Sigmoid colon (tissue), 7 donors: ENCODE results near the gene NPAS4. TPM values are rescaled to one million over a fixed set of nuclear protein-coding genes. Genes with fewer than 3 reads are reported as not detected.

Experiments
- DNase-seq: peaks from one replicate; pipeline ENCODE4 v3.0.0-alpha.2; 2019
- H3K27ac ChIP-seq, 4 donors: fragments of 200-600 bp; sonication (generic); one replicate each; pipeline ENCODE4 v1.5.1; 2016 to 2019; ENCODE audit warnings: mild to moderate bottlenecking in 1 of 4
- H3K27me3 ChIP-seq, 3 donors: fragments of 200-600 bp; sonication (generic); one replicate each; pipeline ENCODE4 v1.5.1; 2019; ENCODE audit warnings: mild to moderate bottlenecking in 1 of 3
- H3K36me3 ChIP-seq, 4 donors: fragments of 200-600 bp; sonication (generic); one replicate each; pipeline ENCODE4 v1.5.1; 2016 to 2019
- H3K4me1 ChIP-seq, 4 donors: fragments of 200-600 bp; sonication (generic); one replicate each; pipeline ENCODE4 v1.5.1; 2017 to 2019
- H3K4me3 ChIP-seq, 4 donors: fragments of 200-600 bp; sonication (generic); one replicate each; pipeline ENCODE4 v1.5.1; 2017 to 2019; ENCODE audit warnings: mild to moderate bottlenecking in 2 of 4, moderate library complexity in 1 of 4
- H3K9me3 ChIP-seq, 4 donors: fragments of 200-600 bp in 3 of 4; sonication (generic) in 3 of 4; one replicate each; pipeline versions ENCODE4 v1.5.1 to v1.6.1; 2013 to 2019
- EP300 ChIP-seq, 4 donors: sonication (generic); formaldehyde crosslinking; IDR thresholded peaks; one replicate each; pipeline ENCODE4 v1.6.1; 2017; ENCODE audit warnings: antibody characterized with exemption in 4 of 4
- POLR2A ChIP-seq, 2 donors: fragments of 450-650 bp; IDR thresholded peaks; one replicate each; pipeline ENCODE4 v1.6.1; 2016; ENCODE audit warnings: antibody characterized with exemption in 2 of 2, mild to moderate bottlenecking in 2 of 2, moderate library complexity in 2 of 2
- POLR2AphosphoS5 ChIP-seq, 4 donors: sonication (generic); formaldehyde crosslinking; IDR thresholded peaks; one replicate each; pipeline ENCODE4 v1.6.1; 2017; ENCODE audit warnings: antibody characterized with exemption in 4 of 4
- WGBS, 2 donors: extraction: QIAGEN DNeasy Blood & Tissue Kit; methylation state at CpG; one replicate each; pipeline ENCODE4 v1.1.7; 2013; 5-methylcytosine and 5-hydroxymethylcytosine counted together
- intact Hi-C: fragments of 100-400 bp; cut with DNase I; formaldehyde crosslinking; loops from one replicate; pipeline ENCODE4 v1.15.1; 2023
- polyA plus RNA-seq, 3 donors: library from polyadenylated mRNA; stranded (reverse); fragments of 200-250 nt; gene quantifications; one replicate each; pipeline ENCODE4 v1.2.3, GENCODE V29; 2013
- total RNA-seq, 4 donors: library from RNA; depleted of rRNA; stranded (reverse); fragments of >200 nt; gene quantifications; one replicate each; pipeline ENCODE4 v1.1.0, GENCODE V29; 2016
- TF ChIP-seq, protein P1 (sequence below), 4 experiments: fragments of 450-650 bp in 3 of 4; fragments of 200-600 bp in 1 of 4; IDR thresholded peaks; one replicate each; pipeline ENCODE4 v1.5.1; 2016 to 2019; ENCODE audit warnings: antibody characterized with exemption in 4 of 4, mild to moderate bottlenecking in 3 of 4, moderate library complexity in 2 of 4
- donor health status: healthy with polysubstance abuse.
- donor health status: Bipolar disorder and iron deficiency.
- donor health status: healthy.

Gene NPAS4
- total and polyA plus RNA-seq, 7 donors = 0.19 to 2.5 (median 0.71) TPM; not detected in 2

DNA sequence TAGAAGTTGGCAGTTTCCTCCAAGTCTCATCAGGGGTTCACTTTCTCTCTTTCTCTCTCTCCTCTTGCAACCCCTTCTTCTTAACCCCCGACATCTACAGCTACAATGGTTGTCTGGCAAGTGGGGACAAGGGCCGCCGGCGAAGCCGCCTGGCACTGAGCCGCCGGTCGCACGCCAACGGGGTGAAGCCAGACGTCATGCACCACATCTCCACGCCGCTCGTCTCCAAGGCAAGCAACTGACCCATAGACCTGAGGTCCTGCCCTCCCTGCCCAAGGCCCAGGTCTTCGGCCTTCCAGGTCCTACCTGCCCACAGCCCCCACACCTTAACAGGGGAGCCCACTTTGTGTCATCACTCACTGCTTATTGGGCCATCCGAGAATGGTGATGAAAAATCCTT lies 50.3 kb downstream of the NPAS4 start:
- no peak for DNase-seq
- TF ChIP-seq POLR2A (IDR thresholded peaks at IDR 0.05) (no peak), EP300 (IDR thresholded peaks at IDR 0.05) (no peak), POLR2AphosphoS5 (IDR thresholded peaks at IDR 0.05) (no peak)
- TF ChIP-seq, protein P1, sequence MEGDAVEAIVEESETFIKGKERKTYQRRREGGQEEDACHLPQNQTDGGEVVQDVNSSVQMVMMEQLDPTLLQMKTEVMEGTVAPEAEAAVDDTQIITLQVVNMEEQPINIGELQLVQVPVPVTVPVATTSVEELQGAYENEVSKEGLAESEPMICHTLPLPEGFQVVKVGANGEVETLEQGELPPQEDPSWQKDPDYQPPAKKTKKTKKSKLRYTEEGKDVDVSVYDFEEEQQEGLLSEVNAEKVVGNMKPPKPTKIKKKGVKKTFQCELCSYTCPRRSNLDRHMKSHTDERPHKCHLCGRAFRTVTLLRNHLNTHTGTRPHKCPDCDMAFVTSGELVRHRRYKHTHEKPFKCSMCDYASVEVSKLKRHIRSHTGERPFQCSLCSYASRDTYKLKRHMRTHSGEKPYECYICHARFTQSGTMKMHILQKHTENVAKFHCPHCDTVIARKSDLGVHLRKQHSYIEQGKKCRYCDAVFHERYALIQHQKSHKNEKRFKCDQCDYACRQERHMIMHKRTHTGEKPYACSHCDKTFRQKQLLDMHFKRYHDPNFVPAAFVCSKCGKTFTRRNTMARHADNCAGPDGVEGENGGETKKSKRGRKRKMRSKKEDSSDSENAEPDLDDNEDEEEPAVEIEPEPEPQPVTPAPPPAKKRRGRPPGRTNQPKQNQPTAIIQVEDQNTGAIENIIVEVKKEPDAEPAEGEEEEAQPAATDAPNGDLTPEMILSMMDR (IDR thresholded peaks at IDR 0.05) = no peak
- Histone ChIP-seq H3K27me3 (no peaks in the 10 kb centered on the region), H3K4me3 (no peak overlapping the region), H3K27ac (no peak overlapping the region), H3K4me1 (peaks cover 0 to 15% (median 13%) of the 10 kb centered on the region in 4 donors), H3K9me3 (no peaks in the 10 kb centered on the region), H3K36me3 (peaks cover 16 to 63% (median 26%) of the 10 kb centered on the region in 4 donors)
- WGBS, 2 donors = 96 to 97% methylated on average over 16 of the region's 16 CpGs
- intact Hi-C loops = no loop called here

DNA sequence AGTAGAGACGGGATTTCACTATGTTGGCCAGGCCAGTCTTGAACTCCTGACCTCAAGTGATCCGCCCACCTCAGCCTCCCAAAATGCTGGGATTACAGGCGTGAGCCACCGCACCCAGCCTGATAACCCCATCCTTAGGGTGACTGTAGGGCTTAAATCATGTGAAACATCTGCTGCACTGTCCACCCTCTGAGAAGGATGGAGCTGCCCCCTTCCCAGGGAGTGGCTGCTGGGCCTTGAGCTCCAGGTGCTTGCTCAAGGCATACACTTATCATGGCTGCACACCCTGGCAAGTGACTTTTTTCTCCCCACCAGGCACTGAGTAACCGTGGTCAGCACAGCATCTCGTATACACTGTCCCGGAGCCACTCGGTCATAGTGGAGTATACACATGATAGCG lies 51.2 kb downstream of the NPAS4 start:
- intact Hi-C loops = no loop called here
- no peaks in the 10 kb centered on the region for H3K9me3 ChIP-seq
- peaks cover 16 to 64% (median 26%) of the 10 kb centered on the region in 4 donors for H3K36me3 ChIP-seq
- TF ChIP-seq, protein P1 (IDR thresholded peaks at IDR 0.05) = no peak
- TF ChIP-seq EP300 (IDR thresholded peaks at IDR 0.05) (no peak), POLR2AphosphoS5 (IDR thresholded peaks at IDR 0.05) (no peak), POLR2A (IDR thresholded peaks at IDR 0.05) (no peak)
- H3K4me3 ChIP-seq = no peak overlapping the region
- 89 to 94% methylated on average over 9 of the region's 9 CpGs for WGBS, 2 donors
- no peaks in the 10 kb centered on the region for H3K27me3 ChIP-seq
- no peak overlapping the region for H3K27ac ChIP-seq
- DNase-seq = no peak
- H3K4me1 ChIP-seq = peaks cover 0 to 13% (median 11%) of the 10 kb centered on the region in 4 donors

DNA sequence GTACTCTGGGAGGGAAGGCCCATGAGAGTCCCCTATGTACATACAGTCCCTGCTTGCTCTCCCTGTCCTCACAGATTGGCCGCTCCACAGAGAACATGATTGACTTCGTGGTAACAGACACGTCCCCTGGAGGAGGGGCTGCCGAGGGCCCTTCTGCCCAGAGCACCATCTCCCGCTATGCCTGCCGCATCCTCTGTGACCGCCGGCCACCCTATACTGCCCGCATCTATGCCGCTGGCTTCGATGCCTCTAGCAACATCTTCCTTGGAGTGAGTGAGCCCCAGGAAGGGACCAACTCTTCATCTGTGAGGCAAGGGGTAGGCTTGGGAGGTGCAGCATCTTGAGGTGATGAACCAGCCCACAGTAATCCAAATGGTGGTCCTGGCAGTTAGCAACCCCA lies 52.3 kb downstream of the NPAS4 start:
- DNase-seq = no peak
- 94 to 95% methylated on average over 11 of the region's 11 CpGs for WGBS, 2 donors
- H3K27ac ChIP-seq = no peak overlapping the region
- no peaks in the 10 kb centered on the region for H3K9me3 ChIP-seq
- H3K27me3 ChIP-seq = no peaks in the 10 kb centered on the region
- H3K36me3 ChIP-seq = peaks cover 16 to 64% (median 26%) of the 10 kb centered on the region in 4 donors
- no peak overlapping the region for H3K4me3 ChIP-seq
- intact Hi-C loops = no loop called here
- peaks cover 0 to 4% (median 2%) of the 10 kb centered on the region in 4 donors for H3K4me1 ChIP-seq
- TF ChIP-seq POLR2AphosphoS5 (IDR thresholded peaks at IDR 0.05) (no peak), EP300 (IDR thresholded peaks at IDR 0.05) (no peak), POLR2A (IDR thresholded peaks at IDR 0.05) (no peak)
- TF ChIP-seq, protein P1 (IDR thresholded peaks at IDR 0.05) = no peak

DNA sequence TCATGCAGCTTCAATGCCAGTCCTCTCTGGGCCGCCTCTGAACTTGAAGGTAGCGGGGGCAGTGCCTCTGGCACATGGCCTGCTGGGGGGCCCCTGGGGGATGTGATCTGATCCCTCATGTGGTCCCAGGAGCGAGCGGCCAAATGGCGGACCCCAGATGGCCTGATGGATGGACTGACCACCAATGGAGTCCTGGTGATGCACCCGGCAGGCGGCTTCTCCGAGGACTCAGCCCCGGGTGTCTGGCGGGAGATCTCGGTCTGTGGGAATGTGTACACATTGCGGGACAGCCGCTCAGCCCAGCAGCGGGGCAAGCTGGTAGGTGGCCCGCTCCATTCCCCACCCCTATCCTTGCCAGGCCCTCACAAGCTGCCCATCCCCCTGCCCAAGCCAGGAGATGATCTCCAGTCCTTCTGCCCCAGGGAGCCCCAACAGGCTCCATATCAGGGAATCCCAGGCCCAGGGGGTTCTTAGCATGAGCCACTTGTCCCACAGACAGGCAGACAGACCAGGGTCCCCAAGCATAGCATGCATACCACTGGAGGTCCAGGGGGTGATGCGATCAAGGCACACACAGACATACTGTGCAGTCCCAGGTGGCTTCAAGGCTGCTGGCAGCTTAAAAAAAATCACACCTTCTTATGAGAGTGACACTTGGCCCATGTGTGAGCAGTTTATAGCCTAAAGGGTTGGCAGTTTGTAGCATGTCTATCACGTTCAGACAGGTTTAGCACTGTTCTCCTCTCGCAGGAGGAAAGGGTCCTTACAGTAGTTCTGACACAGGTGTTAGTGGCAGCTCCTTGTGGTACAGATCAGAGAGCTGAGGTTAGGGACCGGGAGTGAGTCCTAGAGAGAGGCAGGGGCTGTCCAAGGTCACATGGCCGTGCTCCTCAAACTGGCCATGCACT lies 53.0 kb downstream of the NPAS4 start:
- H3K27me3 ChIP-seq = no peaks in the 10 kb centered on the region
- 92 to 93% methylated on average over 20 of the region's 20 CpGs for WGBS, 2 donors
- H3K9me3 ChIP-seq = no peaks in the 10 kb centered on the region
- TF ChIP-seq POLR2A (IDR thresholded peaks at IDR 0.05) (no peak), POLR2AphosphoS5 (IDR thresholded peaks at IDR 0.05) (no peak), EP300 (IDR thresholded peaks at IDR 0.05) (no peak)
- TF ChIP-seq, protein P1 (IDR thresholded peaks at IDR 0.05) = no peak
- intact Hi-C loops = no loop called here
- no peak overlapping the region for H3K4me3 ChIP-seq
- DNase-seq = no peak
- H3K27ac ChIP-seq = no peak overlapping the region
- H3K36me3 ChIP-seq = peaks cover 16 to 64% (median 26%) of the 10 kb centered on the region in 4 donors
- H3K4me1 ChIP-seq = peaks cover 0 to 6% (median 1%) of the 10 kb centered on the region in 4 donors
